Omental fat pad (tissue), 4 donors: ENCODE results near the gene MAP3K12. TPM values are rescaled to one million over a fixed set of nuclear protein-coding genes. Genes with fewer than 3 reads are reported as not detected.
A peak's percentile ranks its signal among the peaks of the same experiment; 100 is the strongest.

Experiments used
- ATAC-seq: fragments of 150-250 bp; one replicate; pipeline ENCODE4 v1.9.1; 2016; ENCODE audit warnings: mild to moderate bottlenecking, moderate library complexity; ENCODE audit not compliant: low FRiP score
- DNase-seq: peaks from one replicate; pipeline ENCODE4 v3.0.0-alpha.2; 2019; ENCODE audit warnings: low spot score
- total RNA-seq, 4 donors: library from RNA; depleted of rRNA; stranded (reverse); fragments of >200 nt; gene quantifications; one replicate each; pipeline ENCODE4 v1.1.0, GENCODE V29; 2016
- TF ChIP-seq, protein P1 (sequence below), 3 donors: fragments of 450-650 bp; IDR thresholded peaks; one replicate each; pipeline ENCODE4 v1.5.1; 2016 to 2017; ENCODE audit warnings: antibody characterized with exemption in 3 of 3, mild to moderate bottlenecking in 3 of 3, moderate library complexity in 2 of 3

Gene MAP3K12
- total RNA-seq, 4 donors from 2014 or later, result 5.5 to 35.9 (median 17.1) TPM

DNA sequence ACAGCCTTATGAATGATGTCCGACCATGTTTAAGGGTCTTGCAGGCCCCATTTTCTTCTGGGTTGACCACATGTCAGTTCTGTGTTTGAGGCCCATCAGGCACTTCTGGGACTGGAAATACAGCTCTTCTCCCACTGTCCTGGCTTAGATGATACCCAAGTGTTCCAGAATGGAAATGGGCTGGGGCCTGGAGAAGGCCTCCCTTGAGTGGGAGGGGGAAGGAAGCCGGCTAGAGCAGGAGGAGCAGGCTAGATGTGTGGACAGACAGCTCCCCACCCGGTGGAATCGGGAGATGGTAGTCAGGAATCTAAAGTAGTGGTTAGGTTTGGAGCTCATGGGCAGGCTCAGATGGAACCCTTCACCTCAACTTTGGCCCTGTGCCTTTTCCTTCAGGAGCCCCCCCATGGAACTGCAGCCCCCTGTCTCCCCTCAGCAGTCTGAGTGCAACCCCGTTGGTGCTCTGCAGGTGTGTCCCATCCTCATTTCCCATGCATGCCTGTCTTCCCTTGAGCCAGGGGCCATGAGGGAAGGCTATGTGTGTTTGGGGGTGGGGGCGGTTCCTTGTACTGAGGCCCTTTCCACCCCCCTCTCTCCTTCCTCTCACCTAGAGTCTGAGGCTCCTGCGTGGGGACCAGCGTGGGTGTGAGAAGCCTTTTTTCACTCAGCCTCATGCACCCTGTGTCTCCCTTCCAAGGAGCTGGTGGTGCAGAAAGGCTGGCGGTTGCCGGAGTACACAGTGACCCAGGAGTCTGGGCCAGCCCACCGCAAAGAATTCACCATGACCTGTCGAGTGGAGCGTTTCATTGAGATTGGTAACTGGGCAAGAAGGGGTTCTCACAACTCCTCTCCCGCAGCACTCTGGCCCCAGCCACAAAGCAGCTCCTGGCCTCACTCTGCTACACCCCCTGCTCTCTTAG, 5.0 kb upstream of the MAP3K12 start:
- ATAC-seq (no peak), DNase-seq (no peak)

DNA sequence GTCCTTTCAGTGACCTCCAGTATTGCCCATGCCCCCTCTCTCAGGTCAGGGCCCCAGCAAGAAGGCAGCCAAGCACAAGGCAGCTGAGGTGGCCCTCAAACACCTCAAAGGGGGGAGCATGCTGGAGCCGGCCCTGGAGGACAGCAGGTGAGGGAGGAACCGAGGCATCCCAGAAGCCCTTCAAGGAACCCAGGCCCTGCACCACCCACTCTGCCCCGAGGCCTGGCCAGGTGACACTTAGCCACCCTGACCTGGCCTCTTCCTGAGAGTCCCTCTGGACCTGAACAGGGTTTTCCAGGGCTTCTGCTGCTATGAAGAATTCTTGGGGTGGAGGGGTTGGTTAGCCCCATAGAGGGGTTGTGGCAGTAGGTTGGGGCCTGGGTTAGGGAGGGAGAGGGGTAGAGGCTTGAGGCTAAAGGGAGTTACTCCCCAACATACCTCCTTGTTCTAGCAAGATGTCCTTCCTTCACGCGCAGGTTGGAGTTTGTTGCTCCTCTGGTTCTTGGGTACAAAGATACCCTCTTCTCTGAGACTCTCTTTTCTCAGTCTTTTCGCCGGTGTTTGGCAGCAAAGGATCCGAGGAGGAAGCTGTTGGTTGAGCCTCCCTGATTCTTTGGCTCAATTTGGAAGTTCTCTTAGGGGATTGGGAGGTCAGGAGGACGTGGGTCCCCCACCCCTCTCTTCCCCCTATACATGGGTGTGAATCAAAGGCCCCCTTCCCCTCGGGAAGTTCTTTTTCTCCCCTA, 3.9 kb upstream of the MAP3K12 start:
- TF ChIP-seq, protein P1, sequence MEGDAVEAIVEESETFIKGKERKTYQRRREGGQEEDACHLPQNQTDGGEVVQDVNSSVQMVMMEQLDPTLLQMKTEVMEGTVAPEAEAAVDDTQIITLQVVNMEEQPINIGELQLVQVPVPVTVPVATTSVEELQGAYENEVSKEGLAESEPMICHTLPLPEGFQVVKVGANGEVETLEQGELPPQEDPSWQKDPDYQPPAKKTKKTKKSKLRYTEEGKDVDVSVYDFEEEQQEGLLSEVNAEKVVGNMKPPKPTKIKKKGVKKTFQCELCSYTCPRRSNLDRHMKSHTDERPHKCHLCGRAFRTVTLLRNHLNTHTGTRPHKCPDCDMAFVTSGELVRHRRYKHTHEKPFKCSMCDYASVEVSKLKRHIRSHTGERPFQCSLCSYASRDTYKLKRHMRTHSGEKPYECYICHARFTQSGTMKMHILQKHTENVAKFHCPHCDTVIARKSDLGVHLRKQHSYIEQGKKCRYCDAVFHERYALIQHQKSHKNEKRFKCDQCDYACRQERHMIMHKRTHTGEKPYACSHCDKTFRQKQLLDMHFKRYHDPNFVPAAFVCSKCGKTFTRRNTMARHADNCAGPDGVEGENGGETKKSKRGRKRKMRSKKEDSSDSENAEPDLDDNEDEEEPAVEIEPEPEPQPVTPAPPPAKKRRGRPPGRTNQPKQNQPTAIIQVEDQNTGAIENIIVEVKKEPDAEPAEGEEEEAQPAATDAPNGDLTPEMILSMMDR (IDR thresholded peaks at IDR 0.05), result no peak
- ATAC-seq (no peak), DNase-seq (no peak)

More for the DNA sequence above, 5.0 kb upstream of the MAP3K12 start:
- TF ChIP-seq, protein P1 (IDR thresholded peaks at IDR 0.05), result no peak

DNA sequence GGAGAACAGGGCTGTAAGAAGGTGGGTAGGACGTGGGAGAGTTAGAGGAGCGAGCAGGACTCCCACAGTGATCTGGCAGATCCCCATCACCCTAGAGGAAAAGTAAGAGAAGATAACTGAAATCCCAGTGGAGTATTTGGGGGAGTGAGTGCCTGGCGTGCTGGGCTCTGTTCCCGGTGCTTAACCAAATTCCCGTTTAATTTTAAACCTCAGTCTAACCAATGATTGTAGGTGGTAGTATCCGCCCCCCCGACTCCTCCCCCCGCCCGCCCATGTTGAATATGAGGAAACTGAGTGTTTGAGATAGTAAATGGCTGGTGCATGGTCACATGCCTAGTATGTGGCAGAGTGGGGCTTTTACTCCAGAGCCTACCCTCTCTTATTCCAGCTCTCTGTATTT, 3.1 kb upstream of the MAP3K12 start:
- TF ChIP-seq, protein P1 (IDR thresholded peaks at IDR 0.05), result no peak
- ATAC-seq (no peak), DNase-seq (no peak)

DNA sequence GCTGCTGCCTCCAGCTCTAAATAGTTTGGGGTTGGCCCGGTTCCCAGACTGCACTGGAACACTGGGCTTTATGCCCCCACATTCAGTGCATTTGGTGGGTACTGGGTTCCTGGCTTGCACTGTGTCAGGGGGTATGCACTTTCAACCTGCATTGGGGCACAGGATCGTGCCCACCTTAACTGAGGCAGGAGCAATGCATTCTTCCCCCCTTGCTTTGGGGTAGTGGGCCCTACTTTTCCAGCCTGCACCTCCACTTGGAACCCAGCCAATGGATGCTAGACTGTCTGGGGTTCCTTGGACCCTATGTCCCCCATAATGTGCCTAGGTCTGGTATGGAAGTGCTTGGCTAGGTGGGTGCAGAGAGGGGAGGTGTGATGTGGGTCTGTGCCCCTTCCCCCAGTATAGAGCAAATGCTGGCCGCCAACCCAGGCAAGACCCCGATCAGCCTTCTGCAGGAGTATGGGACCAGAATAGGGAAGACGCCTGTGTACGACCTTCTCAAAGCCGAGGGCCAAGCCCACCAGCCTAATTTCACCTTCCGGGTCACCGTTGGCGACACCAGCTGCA, 2.4 kb upstream of the MAP3K12 start:
- DNase-seq (no peak), ATAC-seq (no peak)
- TF ChIP-seq, protein P1 (IDR thresholded peaks at IDR 0.05), result no peak

DNA sequence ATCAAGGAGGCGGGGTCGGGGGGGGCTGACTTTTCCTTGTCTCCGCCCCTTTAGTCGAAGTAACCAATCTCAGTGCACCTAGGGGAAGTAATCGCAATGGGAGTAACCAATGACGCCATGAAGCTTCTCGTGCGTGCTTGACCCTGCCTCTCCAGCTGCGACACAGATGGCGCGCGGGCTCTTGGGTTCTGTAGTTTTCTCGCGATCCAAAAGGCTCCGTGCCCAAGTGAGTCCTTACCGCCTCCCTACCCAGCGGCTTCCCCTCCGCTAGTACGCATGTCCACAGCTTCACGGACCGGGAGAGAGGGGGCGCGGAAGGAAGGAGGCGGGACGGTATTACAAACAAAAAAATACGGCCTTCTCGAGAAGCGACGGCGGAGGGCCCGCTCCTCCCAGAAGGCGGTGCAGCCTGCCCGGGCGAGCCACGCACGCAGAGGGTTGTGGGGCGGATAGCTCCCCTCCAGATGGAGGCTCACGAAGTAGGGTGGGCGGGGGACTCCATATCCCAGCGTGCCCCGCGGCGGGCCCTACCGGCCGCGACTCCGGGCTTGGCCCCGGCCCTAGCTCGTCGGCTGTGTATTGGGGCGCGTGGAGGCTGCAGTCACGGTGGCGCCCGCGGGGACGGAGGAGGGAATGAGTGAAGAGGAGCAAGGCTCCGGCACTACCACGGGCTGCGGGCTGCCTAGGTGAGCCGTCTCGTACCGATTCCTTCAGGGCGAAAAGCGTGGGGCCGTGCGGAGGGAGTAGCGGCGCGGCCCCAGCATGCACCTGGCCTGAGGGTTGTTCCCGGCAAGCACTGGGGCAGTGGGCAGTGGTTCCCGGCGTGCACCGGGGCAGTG, 1.7 kb upstream of the MAP3K12 start, which contains the start of gene TARBP2:
Gene TARBP2 (plus strand): TSS at position 508 of the 839 bp plus-strand sequence. CDS start 126 bp downstream, at position 634.
- TF ChIP-seq, protein P1 (IDR thresholded peaks at IDR 0.05), result no peak
- peak; percentile 91 for DNase-seq
- peak; percentile 78 for ATAC-seq

DNA sequence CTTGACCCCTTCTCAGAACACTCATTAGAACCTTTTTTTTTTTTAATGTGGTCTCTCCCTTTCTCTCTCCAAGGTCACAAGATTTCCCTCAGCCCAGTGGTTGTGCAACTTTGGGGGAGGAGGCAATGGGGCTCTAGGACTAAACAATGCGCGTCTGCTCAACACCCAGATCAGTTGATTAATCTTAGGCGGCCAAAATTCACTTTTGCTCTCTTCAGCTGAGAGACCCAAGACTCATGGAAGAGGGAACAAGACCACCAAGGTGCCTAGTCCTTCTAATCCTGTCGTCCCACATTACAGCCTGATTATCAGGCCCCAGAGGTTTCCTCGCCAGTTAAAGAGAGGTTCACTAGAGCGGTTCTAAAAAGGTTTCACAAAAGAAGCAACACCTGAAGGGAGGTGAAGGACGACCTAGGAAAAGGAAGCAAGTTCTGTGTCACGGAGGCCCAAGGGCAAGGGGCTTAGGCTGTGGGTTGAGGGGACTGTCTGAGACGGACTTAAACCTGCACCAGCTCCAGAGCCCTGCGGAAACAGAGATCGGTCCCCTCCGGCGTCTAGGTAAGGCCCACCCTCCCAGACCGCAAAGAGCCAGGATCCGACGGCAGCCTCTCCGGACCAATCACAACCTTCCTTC, 1.0 kb upstream of the MAP3K12 start:
- TF ChIP-seq, protein P1 (IDR thresholded peaks at IDR 0.05), result no peak
- peak; percentile 53 for DNase-seq
- ATAC-seq, result peak; percentile 6
